OCI-LY1 (cell line): ENCODE measurements around the gene IZUMO2.

ENCODE experiments used
- H2AFZ ChIP-seq: fragments of 200-600 bp; sonication (generic), shearing (Covaris generic); 2 replicates; pipeline ENCODE4 v1.6.0; 2014; ENCODE audit warnings: antibody characterized with exemption, mild to moderate bottlenecking, low read length
- H3F3A ChIP-seq: fragments of 200-600 bp; sonication (generic), shearing (Covaris generic); 2 replicates; pipeline ENCODE4 v1.6.0; 2014; ENCODE audit warnings: mild to moderate bottlenecking, antibody characterized with exemption, low read length, moderate library complexity; ENCODE audit not compliant: insufficient read depth
- H3K27ac ChIP-seq: fragments of 200-600 bp; sonication (generic); 2 replicates; pipeline ENCODE4 v1.5.1; 2014; ENCODE audit warnings: low read length, mixed run types, mild to moderate bottlenecking, low read depth; ENCODE audit not compliant: poor library complexity, severe bottlenecking
- H3K27me3 ChIP-seq: fragments of 200-600 bp; sonication (generic); 2 replicates; pipeline ENCODE4 v1.6.0; 2014; ENCODE audit warnings: antibody characterized with exemption, mild to moderate bottlenecking, low read length, moderate library complexity; ENCODE audit not compliant: insufficient read depth
- H3K36me3 ChIP-seq: fragments of 200-600 bp; sonication (generic); 2 replicates; pipeline ENCODE4 v1.6.1; 2014; ENCODE audit warnings: mild to moderate bottlenecking, antibody characterized with exemption, low read length, moderate library complexity, mixed read lengths; ENCODE audit not compliant: insufficient read depth
- H3K4me1 ChIP-seq: fragments of 200-600 bp; sonication (generic); 2 replicates; pipeline ENCODE4 v1.5.1; 2014; ENCODE audit warnings: mild to moderate bottlenecking, low read length, moderate library complexity; ENCODE audit not compliant: insufficient read depth, severe bottlenecking
- H3K4me2 ChIP-seq: fragments of 200-600 bp; sonication (generic), shearing (Covaris generic); 2 replicates; pipeline ENCODE4 v1.6.1; 2014; ENCODE audit warnings: low read length
- H3K4me3 ChIP-seq: fragments of 200-600 bp; sonication (generic); 2 replicates; pipeline ENCODE4 v1.5.1; 2014; ENCODE audit warnings: low read length, low read depth, mild to moderate bottlenecking, mixed read lengths; ENCODE audit not compliant: poor library complexity, severe bottlenecking
- H3K79me2 ChIP-seq: fragments of 200-600 bp; shearing (Covaris generic); 2 replicates; pipeline ENCODE4 v1.6.1; 2016; ENCODE audit warnings: mixed run types, low read length, mixed read lengths; ENCODE audit not compliant: insufficient read depth
- H3K9ac ChIP-seq: fragments of 200-600 bp; sonication (generic), shearing (Covaris generic); 2 replicates; pipeline ENCODE4 v1.6.1; 2014; ENCODE audit warnings: mild to moderate bottlenecking, low read length, mixed read lengths
- H3K9me2 ChIP-seq: fragments of 200-600 bp; sonication (generic), shearing (Covaris generic); 2 replicates; pipeline ENCODE4 v1.6.1; 2014; ENCODE audit warnings: low read depth, mild to moderate bottlenecking, low read length, mixed read lengths
- H3K9me3 ChIP-seq: fragments of 200-600 bp; shearing (Covaris generic); 2 replicates; pipeline ENCODE4 v1.6.1; 2014; ENCODE audit warnings: low read length, mixed read lengths
- H4K20me1 ChIP-seq: fragments of 200-600 bp; sonication (generic), shearing (Covaris generic); 2 replicates; pipeline ENCODE4 v1.6.0; 2016; ENCODE audit warnings: mild to moderate bottlenecking, low read length; ENCODE audit not compliant: insufficient read depth
- CTCF ChIP-seq: fragments of 200-600 bp; sonication (generic), shearing (Covaris generic); IDR thresholded peaks from 2 replicates; pipeline ENCODE4 v1.5.1; 2017; ENCODE audit warnings: mild to moderate bottlenecking, antibody characterized with exemption, low read length, moderate library complexity, mixed read lengths
- EZH2 ChIP-seq: fragments of 200-600 bp; sonication (generic), shearing (Covaris generic); IDR thresholded peaks from 2 replicates; pipeline ENCODE4 v1.8.0; 2017; ENCODE audit warnings: borderline replicate concordance, mixed run types, mild to moderate bottlenecking, antibody characterized with exemption, low read length, moderate library complexity, mixed read lengths

The IZUMO2 gene

GRCh38 chr19:50178320-50178719 is 15.2 kb upstream of the IZUMO2 start:
- no peaks in the 10 kb centered on the region for H3K9me2 ChIP-seq
- no peak overlapping the region for H3K4me2 ChIP-seq
- H3K4me3 ChIP-seq, result no peak overlapping the region
- no peak overlapping the region for H2AFZ ChIP-seq
- no peaks in the 10 kb centered on the region for H3K9me3 ChIP-seq
- no peaks in the 10 kb centered on the region for H3K36me3 ChIP-seq
- H3K9ac ChIP-seq, result no peak overlapping the region
- TF ChIP-seq CTCF (no peak), EZH2 (no peak)
- no peaks in the 10 kb centered on the region for H3K4me1 ChIP-seq
- no peak overlapping the region for H3K27ac ChIP-seq
- H3K79me2 ChIP-seq, result no peaks in the 10 kb centered on the region
- no peaks in the 10 kb centered on the region for H3K27me3 ChIP-seq
- no peaks in the 10 kb centered on the region for H4K20me1 ChIP-seq
- no peaks in the 10 kb centered on the region for H3F3A ChIP-seq

GRCh38 chr19:50176775-50177174 is 13.7 kb upstream of the IZUMO2 start:
- TF ChIP-seq CTCF (no peak), EZH2 (no peak)
- no peak overlapping the region for H3K27ac ChIP-seq
- no peak overlapping the region for H3K9ac ChIP-seq
- no peaks in the 10 kb centered on the region for H3K9me3 ChIP-seq
- no peaks in the 10 kb centered on the region for H3K9me2 ChIP-seq
- H3K79me2 ChIP-seq, result no peaks in the 10 kb centered on the region
- H3F3A ChIP-seq, result no peaks in the 10 kb centered on the region
- no peaks in the 10 kb centered on the region for H3K4me1 ChIP-seq
- H3K27me3 ChIP-seq, result no peaks in the 10 kb centered on the region
- H4K20me1 ChIP-seq, result no peaks in the 10 kb centered on the region
- no peak overlapping the region for H3K4me3 ChIP-seq
- no peaks in the 10 kb centered on the region for H3K36me3 ChIP-seq
- H3K4me2 ChIP-seq, result no peak overlapping the region
- no peak overlapping the region for H2AFZ ChIP-seq

- Histone ChIP-seq H3K27me3 (no peaks in the 10 kb centered on the region), H3K4me2 (no peak overlapping the region), H3K9me2 (no peaks in the 10 kb centered on the region), H3K9me3 (no peaks in the 10 kb centered on the region), H3F3A (no peaks in the 10 kb centered on the region), H4K20me1 (no peaks in the 10 kb centered on the region), H3K79me2 (no peaks in the 10 kb centered on the region), H3K36me3 (no peaks in the 10 kb centered on the region), H3K4me3 (no peak overlapping the region), H3K4me1 (no peaks in the 10 kb centered on the region), H2AFZ (no peak overlapping the region), H3K27ac (no peak overlapping the region), H3K9ac (no peak overlapping the region)
- TF ChIP-seq EZH2, result no peak
- TF ChIP-seq CTCF, result no peak
These were observed 12.8 kb upstream of the IZUMO2 start for GRCh38 chr19:50175924-50176323.
